RWPE2 (cell line): ENCODE results near the gene LPIN3.

Experiments
- ATAC-seq: fragments of 200-7000 bp; cut with Tn5 transposase; 3 replicates; pipeline ENCODE4 v1.9.1; 2021; ENCODE audit warnings: low read depth
- DNase-seq: peaks from one replicate; pipeline ENCODE4 v3.0.0-alpha.2; 2020; ENCODE audit warnings: low spot score
- H3K27ac ChIP-seq: fragments of 450-650 bp; 2 replicates; pipeline ENCODE4 v1.5.1; 2017; ENCODE audit warnings: mild to moderate bottlenecking; ENCODE audit not compliant: poor library complexity, severe bottlenecking
- H3K27me3 ChIP-seq: fragments of 250-450 bp; sonication (Bioruptor Pico); 2 replicates; pipeline ENCODE4 v1.5.1; 2021; ENCODE audit warnings: mild to moderate bottlenecking, moderate library complexity; ENCODE audit not compliant: insufficient read depth, poor library complexity, severe bottlenecking
- H3K36me3 ChIP-seq: fragments of 250-450 bp; sonication (Bioruptor Pico); 2 replicates; pipeline ENCODE4 v1.5.1; 2020; ENCODE audit warnings: low read depth, mild to moderate bottlenecking, moderate library complexity
- H3K4me1 ChIP-seq: fragments of 250-450 bp; sonication (Bioruptor Pico); 2 replicates; pipeline ENCODE4 v1.5.1; 2021; ENCODE audit warnings: mild to moderate bottlenecking, moderate library complexity; ENCODE audit not compliant: insufficient read depth, poor library complexity, severe bottlenecking
- H3K4me3 ChIP-seq: fragments of 250-450 bp; sonication (Bioruptor Pico); 2 replicates; pipeline ENCODE4 v1.5.1; 2021; ENCODE audit warnings: mild to moderate bottlenecking, moderate library complexity; ENCODE audit not compliant: severe bottlenecking
- H3K9me3 ChIP-seq: fragments of 250-450 bp; sonication (Bioruptor Pico); 2 replicates; pipeline ENCODE4 v1.5.1; 2021; ENCODE audit warnings: mild to moderate bottlenecking, moderate library complexity; ENCODE audit not compliant: severe bottlenecking
- TF ChIP-seq, protein P1 (sequence below): fragments of 450-650 bp; IDR thresholded peaks from one replicate; pipeline ENCODE4 v1.5.1; 2017; ENCODE audit warnings: mild to moderate bottlenecking, moderate library complexity; ENCODE audit not compliant: poor library complexity, severe bottlenecking

LPIN3 gene

DNA sequence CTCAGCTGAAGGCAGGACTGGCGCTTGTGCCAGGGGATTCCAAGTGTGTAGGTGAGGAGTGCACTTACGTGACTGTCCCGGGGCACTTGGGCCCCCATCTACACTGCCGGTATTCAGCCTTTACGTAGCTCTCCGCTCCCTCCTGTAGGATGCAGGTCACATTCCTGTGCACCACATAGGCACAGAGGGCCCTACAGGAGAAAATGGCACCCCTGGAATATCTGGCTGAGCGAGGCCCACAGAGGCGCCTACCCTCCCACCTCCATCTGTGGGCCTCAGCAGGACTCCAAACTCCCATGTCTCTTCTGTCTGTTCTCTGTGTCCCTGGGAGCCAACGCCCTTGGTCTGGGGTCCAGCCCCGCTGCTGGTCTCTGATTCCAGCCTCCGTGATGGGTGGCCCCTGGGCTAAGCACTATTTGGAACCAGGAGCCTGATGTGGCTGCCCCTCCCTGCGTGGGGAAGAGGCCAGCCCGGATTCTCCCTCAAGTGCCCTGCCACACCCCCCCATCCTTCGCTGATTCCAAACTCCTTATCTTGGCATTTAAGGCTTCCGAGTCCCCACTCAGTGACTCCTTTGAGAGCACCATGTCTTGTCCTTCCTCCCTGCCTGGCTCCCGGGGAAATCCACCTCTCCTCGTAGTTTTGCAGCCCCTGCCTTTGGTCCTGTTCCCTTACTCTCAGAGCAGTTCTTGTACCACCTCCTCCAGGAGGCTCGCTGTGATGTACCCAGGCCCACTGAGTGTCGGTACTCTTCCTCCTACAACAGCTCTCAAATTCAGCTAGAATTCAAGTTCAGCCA, 24.5 kb downstream of the LPIN3 start:
- H3K27ac ChIP-seq, result no peak overlapping the region
- no peak for ATAC-seq
- no peaks in the 10 kb centered on the region for H3K4me1 ChIP-seq
- TF ChIP-seq, protein P1, sequence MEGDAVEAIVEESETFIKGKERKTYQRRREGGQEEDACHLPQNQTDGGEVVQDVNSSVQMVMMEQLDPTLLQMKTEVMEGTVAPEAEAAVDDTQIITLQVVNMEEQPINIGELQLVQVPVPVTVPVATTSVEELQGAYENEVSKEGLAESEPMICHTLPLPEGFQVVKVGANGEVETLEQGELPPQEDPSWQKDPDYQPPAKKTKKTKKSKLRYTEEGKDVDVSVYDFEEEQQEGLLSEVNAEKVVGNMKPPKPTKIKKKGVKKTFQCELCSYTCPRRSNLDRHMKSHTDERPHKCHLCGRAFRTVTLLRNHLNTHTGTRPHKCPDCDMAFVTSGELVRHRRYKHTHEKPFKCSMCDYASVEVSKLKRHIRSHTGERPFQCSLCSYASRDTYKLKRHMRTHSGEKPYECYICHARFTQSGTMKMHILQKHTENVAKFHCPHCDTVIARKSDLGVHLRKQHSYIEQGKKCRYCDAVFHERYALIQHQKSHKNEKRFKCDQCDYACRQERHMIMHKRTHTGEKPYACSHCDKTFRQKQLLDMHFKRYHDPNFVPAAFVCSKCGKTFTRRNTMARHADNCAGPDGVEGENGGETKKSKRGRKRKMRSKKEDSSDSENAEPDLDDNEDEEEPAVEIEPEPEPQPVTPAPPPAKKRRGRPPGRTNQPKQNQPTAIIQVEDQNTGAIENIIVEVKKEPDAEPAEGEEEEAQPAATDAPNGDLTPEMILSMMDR, result no peak
- no peaks in the 10 kb centered on the region for H3K36me3 ChIP-seq
- peak; percentile 78 for DNase-seq
- H3K4me3 ChIP-seq, result no peak overlapping the region
- no peaks in the 10 kb centered on the region for H3K9me3 ChIP-seq
- peaks cover 36% of the 10 kb centered on the region for H3K27me3 ChIP-seq

- Histone ChIP-seq H3K9me3 (no peaks in the 10 kb centered on the region), H3K27ac (no peak overlapping the region), H3K4me1 (no peaks in the 10 kb centered on the region), H3K4me3 (peak overlapping the region; percentile 23), H3K36me3 (no peaks in the 10 kb centered on the region), H3K27me3 (peaks cover 36% of the 10 kb centered on the region)
- TF ChIP-seq, protein P1, result no peak
- ATAC-seq (peak; percentile 44), DNase-seq (peak; percentile 67)
Observed at GRCh38 chr20:41365777-41366545, 25.3 kb downstream of the LPIN3 start.

- Histone ChIP-seq H3K4me1 (no peaks in the 10 kb centered on the region), H3K9me3 (no peaks in the 10 kb centered on the region), H3K27me3 (peaks cover 36% of the 10 kb centered on the region), H3K36me3 (no peaks in the 10 kb centered on the region), H3K27ac (no peak within 1 kb of the TSS), H3K4me3 (peak within 1 kb of the TSS; percentile 23)
- no peak for ATAC-seq
- DNase-seq, result peak; percentile 81
- TF ChIP-seq, protein P1, result no peak
Observed at GRCh38 chr20:41366546-41367392, 26.1 kb downstream of the LPIN3 start, which contains the start of gene EMILIN3. TSS of gene EMILIN3 (minus strand) at chr20:41366818. CDS start at chr20:41366634, 184 bp downstream.

DNA sequence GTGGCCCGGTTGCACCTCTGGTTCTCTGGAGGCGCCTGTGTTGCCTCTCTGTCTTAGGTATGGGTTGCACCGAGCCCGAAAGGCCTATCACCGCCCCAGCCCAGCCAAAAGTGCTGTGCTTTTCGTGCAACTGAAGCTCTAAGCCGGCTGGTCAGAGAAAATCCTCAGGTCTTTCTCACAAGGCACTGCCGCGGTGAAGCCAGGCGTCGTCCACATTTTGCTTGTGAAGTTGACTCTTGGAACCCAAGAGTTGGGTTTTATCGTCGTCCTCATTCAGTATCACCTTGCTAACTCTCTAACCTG, 26.7 kb downstream of the LPIN3 start:
- TF ChIP-seq, protein P1, result no peak
- Histone ChIP-seq H3K27me3 (peaks cover 36% of the 10 kb centered on the region), H3K4me3 (no peak overlapping the region), H3K27ac (no peak overlapping the region), H3K9me3 (no peaks in the 10 kb centered on the region), H3K4me1 (no peaks in the 10 kb centered on the region), H3K36me3 (no peaks in the 10 kb centered on the region)
- peak; percentile 74 for DNase-seq
- no peak for ATAC-seq
